Embryonic facial prominence (tissue), 1 donor: ENCODE data around the gene CYYR1.
"Not testable (repeated sequence)": the region's sequence is repeated elsewhere in the genome, so short reads cannot be mapped to it uniquely, and the experiment has no call there.

Experiments
- DNase-seq: peaks from one replicate; pipeline ENCODE4 v3.0.0-alpha.2; 2016; ENCODE audit errors: extremely low spot score

The CYYR1 gene

DNA sequence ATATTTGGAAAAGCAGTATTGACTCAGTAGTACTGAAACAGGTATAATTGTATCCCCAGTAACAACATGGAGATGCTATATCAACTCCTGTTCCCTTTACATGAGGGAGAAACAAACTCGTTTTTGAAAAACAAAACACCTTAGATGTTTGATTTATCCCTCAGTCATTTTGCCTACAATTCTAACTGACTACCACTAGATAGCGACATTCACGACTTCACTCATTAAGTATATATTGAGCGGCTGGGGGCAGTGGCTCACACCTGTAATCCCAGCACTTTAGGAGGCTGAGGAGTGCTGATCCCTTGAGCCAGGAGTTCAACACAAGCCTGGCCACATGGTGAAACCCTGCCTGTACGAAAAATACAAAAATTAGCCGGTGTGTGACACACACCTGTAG, 83.3 kb downstream of the CYYR1 start:
- no peak for DNase-seq

DNA sequence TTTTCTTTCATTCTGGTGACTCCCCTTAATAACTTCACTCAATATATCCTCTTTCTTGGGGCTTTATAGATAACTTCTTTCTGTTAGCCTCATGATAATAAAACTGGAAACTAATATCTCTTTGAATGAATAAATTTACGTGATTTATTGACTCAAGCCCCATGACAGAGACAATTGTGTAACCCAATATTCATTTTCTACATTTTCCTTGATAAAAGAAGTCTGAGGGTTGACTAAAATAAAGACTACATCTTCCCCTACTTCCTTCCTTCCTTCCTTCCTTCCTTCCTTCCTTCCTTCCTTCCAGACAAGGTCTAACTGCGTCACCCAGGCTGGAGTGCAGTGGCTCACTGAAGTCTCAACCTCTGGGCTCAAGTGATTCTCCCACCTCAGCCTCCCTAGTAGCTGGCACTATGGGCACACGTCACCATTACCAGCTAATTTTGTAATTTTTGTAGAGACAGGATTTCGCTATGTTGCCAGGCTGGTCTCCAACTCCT, 85.1 kb downstream of the CYYR1 start:
- no peak for DNase-seq

DNA sequence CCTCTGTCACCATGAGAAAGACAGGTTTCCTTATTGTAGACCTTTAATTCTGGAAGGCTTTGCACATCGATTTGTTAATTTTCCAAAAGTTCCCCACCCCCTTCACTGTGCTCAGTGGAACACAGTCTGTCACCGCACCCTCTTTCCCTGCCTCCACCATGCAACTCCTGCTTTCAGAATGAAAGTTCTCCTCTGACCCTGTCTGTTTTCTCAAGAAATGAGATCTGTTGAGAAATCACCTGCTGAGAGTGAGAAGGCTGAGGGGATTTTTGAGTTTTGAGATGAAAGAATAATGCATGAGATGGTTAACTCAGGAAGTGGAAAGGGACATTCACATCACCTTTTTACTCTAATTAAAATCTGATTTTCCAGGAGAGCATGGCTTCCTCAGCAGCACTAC, 99.6 kb downstream of the CYYR1 start:
- DNase-seq, result no peak

DNA sequence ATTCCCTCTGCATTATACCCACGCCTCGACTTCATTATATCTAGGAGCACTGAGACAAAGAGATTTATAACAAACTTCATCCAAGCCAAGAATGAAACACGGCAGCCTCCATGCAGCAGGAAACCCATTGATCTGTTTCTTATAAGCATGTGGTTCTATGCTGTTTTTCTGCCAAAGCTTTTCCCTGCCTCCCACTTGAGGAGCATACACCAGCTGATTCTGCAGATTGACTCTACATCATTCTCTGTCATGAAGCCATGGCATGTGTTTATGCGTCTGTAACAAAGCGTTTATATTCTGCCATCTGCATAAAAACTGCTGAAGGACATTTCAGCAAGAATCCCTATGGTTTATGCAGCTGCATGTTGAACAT, 102.0 kb downstream of the CYYR1 start:
- DNase-seq, result no peak

DNA sequence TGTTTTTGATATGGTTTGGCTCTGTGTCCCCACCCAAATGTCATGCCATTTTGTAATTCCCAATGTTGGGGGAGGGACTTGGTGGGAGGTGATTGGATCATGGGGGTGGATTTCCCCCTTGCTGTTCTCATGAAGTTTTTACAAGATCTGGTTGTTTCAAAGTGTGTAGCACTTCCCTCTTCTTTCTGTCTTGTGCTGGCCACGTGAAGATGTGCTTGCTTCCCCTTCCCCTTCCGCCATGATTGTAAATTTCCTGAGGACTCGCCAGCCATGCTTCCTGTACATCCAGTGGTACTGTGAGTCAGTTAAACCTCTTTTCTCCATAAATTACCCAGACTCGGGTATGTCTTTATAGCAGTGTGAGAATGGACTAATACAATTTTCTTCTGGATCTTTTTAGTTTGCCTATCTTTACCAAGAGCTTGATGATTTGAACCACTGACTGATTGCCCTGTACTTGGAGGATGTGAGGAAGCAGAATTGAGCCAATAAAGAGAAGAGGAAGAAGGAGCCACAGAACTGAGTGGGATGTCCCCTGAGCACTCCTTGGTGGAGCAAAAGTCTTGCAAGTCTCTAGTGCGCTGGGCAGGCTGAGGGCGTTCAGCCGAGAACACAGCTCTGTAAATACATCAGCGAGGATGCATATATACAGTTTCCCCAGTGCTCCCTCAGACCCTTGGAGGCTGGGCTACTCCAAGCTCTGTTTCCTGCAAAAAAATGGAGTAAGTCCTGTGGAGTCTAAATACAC, 102.6 kb downstream of the CYYR1 start:
- DNase-seq, result no peak

DNA sequence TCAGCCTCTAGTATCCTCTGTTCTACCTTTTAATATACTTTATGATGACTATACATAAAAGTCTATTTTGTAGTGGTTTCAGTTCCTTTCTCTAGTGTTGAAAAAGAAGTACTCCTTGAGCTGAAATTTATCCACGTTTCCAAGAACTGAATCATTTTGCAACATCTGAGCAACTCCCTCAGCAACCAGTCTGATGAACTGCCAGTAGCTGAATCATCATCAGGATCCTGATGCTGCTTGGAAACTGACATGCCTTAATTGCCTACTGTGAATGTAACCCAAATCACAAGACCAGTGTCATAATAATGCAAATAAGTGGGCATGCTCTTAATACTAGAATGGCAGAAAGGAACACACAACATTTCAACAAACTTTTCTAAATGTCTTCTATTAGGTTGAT, 103.3 kb downstream of the CYYR1 start:
- no peak for DNase-seq

DNA sequence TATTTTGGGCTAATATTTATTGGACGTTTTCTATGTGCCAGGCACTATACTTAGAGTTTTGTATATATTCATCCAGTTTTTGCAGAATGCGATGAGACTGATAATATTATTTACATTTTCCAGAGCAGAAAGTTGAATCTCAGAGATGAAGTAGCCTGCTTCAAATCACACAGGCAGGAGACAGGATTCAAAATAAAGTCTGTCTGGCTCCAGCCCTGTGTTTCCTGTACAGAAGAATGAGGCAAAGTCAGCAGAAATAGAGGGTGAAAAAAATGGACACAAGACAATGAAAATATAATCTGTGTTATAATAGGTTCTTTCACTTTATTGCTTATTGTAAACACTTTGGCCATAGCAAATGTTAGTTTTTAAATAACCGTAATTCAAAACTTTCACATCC, 107.2 kb downstream of the CYYR1 start:
- DNase-seq, result no peak

DNA sequence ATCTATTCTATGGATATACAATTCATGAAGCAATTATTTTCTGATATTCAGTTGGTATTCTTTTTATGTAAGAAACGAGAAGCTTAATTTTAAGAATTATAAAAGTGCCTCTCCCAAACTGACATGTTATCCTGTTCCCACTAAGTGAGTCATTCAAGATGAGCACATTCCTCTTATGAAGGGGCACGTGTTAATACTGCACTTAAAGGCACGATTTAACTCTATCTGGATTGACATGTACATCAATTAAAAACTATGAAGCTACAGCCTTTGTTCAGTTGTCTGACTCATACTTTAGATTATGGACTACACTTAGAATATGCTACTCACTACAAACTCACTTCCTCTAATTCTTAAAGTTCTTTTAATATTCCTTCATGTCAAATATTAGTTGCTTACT, 111.6 kb downstream of the CYYR1 start:
- DNase-seq, result no peak

DNA sequence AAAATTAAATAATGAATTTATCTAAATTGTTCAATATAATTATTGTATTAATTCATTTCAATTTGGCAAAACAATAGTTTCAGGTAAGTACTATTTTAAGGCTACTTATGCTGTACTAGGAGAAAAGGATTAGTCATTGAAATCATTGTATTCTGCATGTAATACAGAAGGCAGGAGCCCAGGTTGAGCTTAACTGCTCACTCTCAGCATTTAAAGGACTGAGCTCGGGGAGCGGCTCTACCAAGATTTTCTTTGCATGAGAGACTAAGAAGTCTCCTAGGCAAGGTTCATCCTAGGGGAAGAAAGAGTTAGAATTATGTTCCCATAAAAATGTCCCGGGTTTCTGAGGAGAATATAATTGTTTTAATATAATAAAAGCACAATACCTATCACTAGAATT, 112.5 kb downstream of the CYYR1 start:
- no peak for DNase-seq

DNA sequence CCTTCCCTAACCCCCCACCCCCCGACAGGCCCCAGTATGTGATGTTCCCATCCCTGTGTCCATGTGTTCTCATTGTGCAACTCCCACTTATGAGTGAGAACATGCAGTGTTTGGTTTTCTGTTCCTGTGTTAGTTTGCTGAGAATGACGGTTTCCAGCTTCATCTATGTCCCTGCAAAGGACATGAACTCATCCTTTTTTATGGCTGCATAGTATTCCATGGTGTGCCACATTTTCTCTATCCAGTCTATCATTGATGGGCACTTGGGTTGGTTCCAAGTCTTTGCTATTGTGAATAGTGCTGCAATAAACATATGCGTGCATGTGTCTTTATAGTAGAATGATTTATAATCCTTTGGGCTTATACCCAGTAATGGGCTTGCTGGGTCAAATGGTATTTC, 114.2 kb downstream of the CYYR1 start:
- DNase-seq, result not testable (repeated sequence)

DNA sequence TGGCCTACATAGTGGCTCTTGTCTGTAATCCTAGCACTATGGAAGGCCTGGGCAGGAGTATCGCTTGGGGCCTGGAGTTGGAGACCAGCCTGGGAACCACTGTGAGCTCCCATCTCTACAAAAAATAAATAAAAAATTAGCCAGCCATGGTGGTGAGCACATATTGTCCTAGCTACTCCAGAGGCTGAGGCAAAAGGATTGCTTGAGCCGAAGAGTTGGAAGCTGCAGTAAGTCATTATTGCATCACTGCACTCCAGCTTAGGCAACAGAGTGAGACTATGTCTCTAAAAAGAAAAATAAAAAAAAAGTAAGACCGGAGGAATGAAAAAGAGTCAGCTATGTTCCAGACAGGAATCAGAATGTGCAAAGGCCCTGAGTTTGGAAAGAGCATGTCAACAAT, 115.3 kb downstream of the CYYR1 start:
- no peak for DNase-seq

DNA sequence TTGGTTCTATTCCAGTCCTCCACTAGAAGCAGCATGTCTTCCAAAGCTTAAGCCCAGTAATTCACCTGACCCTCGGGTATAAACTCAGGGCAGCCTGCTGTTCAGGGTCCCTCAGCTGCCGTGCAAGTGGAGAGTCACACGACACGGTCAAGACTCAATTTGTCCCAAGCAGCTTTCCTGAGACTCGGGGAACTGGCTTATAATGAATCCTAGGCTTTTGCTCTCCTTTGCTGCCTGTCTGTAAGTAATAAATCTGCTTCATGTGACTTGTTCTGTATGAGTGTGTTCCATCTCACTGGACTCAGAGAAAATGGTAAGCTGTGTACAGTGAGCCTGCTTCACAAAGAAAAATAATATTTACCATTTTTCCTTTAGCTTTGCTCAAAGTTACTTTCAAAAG, 119.8 kb downstream of the CYYR1 start:
- no peak for DNase-seq

DNA sequence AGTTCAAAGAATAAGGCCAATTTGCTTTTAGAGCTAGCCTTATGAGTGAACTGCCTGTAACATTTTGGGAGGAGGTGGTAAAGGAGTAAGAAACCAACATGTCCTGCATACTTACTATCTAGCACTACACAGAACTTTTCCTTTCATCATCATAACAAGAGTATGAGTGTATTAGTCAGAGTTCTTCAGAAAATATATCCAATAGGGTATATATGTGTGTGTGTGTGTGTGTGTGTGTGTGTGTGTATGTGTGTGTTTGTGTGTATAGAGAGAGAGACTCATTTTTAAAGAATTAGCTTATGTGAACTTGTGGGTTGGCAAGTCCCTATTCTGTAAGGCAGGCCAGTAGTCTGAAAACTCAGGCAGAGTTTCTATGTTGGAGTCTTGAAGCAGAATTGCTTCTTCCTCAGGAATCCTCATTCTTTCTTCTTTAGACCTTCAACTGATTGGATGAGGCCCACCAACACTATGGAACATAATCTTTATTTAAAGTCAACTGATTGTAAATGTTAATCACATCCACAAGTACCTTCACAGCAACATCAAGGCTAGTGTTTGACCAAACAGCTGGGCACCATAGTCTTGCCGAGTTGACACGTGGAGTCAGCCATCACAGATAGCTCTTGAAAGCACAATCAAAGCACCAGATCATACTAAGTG, 121.9 kb downstream of the CYYR1 start:
- DNase-seq, result no peak

DNA sequence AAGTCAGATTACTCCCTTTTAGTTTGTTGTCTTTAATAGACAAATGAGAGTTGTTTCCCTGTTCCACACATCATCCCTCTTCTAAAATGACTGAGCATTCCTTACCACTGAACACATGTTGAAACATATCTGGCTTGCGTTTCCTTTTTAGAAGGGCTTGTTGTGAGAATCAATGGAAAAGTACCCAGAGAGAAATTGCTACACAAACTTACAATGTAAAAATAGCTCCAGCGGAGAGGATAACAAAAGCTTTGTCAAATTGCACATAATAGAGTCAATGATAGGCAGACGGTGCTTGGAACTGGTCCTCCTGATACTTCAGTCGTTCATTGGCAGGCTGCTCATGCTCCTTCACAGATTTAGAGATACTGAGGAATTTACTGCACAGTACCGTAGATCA, 123.9 kb downstream of the CYYR1 start:
- DNase-seq, result peak; percentile 31

DNA sequence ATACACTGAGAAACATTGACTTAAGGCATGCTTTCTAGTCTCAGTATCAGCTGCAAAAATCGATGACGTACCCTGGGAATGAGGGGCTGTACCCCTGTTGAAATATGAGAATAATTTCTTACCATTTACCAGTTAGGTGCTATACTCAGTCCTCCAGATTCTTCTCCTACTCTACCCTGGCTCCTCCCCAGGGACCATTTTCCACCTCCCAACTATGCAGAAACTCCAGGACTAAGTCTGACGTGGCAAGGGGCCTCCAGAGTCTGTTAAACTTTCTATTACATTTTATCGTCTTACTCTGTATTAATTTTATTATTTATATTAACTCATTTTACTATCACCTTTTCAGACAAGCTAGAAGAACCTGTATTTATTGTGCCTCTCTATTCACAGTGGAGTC, 124.3 kb downstream of the CYYR1 start:
- DNase-seq, result no peak

DNA sequence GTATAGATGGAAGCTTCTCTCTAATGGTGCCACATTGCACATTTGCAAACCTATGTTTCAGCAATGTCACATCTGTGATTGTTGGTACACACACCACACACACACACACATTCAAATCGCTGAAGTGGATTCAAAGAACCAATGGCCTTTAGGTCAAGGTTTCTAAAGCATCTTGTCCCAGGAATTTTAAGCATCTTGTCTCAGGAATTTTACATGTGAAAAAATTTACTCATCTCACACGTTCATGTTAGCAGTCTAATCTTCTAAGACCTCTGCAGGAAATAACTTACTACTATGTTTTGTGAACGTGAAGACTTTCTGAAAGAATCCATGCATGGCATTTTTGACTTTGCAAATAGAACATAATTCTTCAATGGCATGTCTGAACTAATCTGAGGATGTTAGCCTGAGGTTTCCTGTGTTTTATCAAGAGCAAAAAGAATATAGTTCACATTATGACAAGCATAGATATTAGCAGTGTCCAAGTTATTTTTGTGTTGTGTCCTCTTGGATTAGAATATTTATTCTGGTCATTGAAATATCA, 125.1 kb downstream of the CYYR1 start:
- DNase-seq, result no peak

DNA sequence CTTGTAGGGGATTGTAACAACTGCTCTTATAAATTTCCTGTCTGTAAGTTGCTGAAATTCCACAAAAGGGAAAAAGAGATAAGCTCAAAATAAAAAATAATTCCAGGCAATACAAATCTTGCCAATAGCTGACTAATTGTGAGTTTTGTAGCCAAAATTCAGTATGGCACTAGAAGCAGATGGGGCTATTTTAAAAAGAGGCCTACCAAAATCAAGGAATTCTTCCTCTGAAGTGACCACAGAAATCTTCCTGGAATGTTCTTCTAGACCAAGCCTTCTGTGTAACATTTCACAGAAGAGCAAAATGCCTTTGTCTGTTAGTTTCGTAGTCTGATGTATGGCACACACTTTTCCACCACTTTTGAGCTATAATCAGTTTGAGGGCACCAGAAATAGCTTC, 127.6 kb downstream of the CYYR1 start:
- DNase-seq, result no peak

DNA sequence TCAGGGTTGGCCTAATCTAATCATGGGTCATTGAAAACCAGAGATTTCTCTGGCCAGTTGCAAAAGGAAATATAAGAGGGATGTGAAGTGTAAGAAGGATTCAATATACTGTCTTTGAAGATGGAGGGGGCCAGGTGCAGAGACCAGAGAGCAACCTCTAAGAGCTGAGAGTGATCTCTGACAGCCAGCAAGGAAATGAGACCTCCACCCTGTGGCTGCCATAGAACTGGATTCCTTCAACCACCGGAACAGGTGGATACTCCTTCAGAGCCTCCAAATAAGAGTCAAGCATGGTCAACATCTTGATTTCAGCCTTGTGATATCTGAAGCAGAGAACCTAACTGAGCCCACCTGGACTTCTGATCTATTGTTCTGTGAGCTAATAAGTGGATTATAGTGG, 128.4 kb downstream of the CYYR1 start:
- DNase-seq, result no peak

DNA sequence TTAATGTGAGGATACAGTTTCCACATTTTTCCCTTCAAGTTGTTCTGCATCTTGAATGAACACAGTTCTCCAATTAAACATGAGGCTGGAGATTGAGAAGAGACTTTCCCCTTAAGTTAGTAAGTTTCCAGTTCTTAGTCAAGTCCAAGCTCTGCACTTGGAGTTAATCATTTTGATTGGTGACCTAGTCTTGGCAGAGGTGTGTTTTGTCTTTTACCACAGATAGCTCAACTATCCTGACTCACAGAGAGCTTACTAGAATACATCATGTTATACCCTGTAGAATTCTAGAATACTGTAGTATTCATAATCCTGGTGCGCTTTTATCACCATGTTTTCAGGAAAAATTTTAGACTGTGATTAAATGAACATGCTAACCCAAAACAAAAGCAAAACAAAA, 129.2 kb downstream of the CYYR1 start:
- DNase-seq, result no peak

DNA sequence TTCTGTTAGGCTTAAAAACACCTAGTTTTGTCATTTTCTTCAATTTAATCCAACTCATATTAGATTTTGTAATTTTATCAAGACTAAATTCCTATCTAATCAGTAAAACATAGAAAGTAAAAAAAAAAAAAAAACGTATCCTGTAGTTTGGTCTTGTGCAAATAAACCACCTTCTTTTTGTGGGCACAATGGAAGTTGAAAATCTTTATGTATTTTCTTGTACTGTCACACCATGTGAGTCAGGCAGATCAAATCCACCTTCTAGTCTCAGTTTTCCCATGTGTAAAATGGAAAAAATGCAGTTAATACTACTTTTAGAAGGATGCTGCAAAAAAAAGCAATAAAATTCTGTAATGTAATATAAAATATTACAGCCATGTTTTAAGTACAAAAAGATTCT, 129.8 kb downstream of the CYYR1 start:
- DNase-seq, result no peak

DNA sequence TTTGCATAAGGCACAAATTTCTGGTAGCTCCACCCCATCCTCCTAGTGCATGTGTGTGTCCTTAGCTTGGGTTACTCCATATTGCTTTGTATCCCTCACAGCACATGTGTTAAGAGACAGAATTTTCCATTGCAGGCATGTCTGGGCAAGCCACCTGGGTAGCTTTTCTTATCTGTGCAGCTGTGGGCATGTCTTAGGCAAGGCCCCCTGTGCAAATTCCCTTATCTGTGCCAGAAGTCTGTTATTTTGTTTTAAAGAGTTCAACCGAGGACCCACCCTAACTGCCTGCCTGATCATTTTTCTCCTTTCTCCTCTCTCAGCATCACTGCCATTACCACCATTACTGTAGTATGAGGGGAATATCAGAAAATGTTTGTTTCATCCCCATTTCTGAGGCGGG, 131.9 kb downstream of the CYYR1 start:
- no peak for DNase-seq

DNA sequence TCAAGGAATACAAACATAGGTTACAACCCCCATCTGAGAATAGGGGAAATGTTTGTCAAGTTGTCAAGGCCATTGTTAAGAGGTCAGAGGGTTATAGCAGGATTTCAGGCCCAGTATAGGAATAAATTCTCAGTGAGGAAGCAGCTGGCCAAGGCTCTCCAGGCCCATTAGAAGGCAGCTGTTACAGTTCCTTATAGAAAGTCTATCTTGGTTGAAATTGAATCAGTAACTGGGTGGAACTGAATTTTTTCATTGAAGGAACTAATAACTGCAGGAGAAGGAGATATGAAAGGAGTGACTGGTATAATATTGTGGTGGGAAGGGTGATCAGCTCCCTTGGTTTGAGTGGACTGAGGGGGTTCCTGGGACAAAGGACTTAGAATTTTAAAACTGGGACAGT, 134.1 kb downstream of the CYYR1 start:
- DNase-seq, result no peak

DNA sequence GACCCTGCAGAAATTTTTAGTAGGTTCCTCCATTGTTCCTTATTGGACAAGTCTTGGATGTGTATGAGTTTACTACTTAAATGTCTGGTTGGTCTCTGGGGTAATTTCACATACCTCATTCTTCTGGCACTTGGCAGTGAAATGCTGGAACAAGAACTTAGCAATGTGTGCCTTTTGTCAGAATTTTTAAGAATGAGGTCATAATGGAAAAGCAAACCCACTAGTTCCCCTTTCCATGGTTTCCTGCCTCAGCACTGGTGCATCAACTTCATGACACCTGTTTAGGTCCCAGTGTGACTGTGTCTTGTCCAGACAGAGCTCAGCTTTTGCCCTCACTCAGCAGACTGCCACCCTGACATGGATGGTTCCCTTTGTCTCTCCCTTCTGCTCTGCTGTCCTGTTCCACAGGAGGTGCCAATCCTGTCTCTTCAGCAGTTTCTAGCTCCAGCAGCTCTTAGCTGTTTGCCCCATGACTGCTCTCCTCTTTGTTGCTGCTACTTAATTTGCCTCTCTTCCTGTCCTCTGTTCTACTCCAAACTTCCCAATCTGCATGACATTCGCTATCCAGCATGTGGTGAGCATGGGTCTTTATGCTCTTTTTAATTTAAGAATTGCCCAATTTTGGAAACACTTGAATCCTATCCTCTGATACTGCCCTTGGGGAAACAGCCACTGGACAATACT, 135.6 kb downstream of the CYYR1 start:
- no peak for DNase-seq
